ENCODE results near the gene LY6G5C.

Gene LY6G5C

GRCh38 chr6:31691564-31692108, 10.8 kb upstream of the LY6G5C start:
- no peak for DNase-seq (ENCODE audit: low read depth in 2 of 2)

- no peak for DNase-seq (ENCODE audit: low read depth in 2 of 2)
These were observed 10.2 kb upstream of the LY6G5C start for GRCh38 chr6:31691078-31691463.

- no peak for DNase-seq (ENCODE audit: low read depth in 2 of 2)
These were observed 9.6 kb upstream of the LY6G5C start for GRCh38 chr6:31690231-31691077.

GRCh38 chr6:31689249-31690110, 8.6 kb upstream of the LY6G5C start:
- no peak for DNase-seq (ENCODE audit: low read depth in 2 of 2)

GRCh38 chr6:31687860-31688693, 7.2 kb upstream of the LY6G5C start:
- no peak for DNase-seq (ENCODE audit: low read depth in 2 of 2)

- no peak for DNase-seq (ENCODE audit: low read depth in 2 of 2)
These were observed 6.5 kb upstream of the LY6G5C start for GRCh38 chr6:31687321-31687720.

GRCh38 chr6:31686483-31686882, 5.6 kb upstream of the LY6G5C start:
- DNase-seq (ENCODE audit: low read depth in 2 of 2), result no peak

- no peak for DNase-seq (ENCODE audit: low read depth in 2 of 2)
These were observed 2.7 kb upstream of the LY6G5C start for GRCh38 chr6:31683591-31683990.

- DNase-seq (ENCODE audit: low read depth in 2 of 2), result no peak
These were observed 336 bp upstream of the LY6G5C start for GRCh38 chr6:31681135-31681671.

- no peak for DNase-seq (ENCODE audit: low read depth in 2 of 2)
These were observed 2.9 kb downstream of the LY6G5C start for GRCh38 chr6:31677955-31678354.

GRCh38 chr6:31676904-31677303, 4.0 kb downstream of the LY6G5C start:
- no peak for DNase-seq (ENCODE audit: low read depth in 2 of 2)

- no peak for DNase-seq (ENCODE audit: low read depth in 2 of 2)
These were observed 4.5 kb downstream of the LY6G5C start for GRCh38 chr6:31676322-31676903.

GRCh38 chr6:31669676-31670075, 11.2 kb downstream of the LY6G5C start, which contains the start of gene LY6G5B:
Gene LY6G5B (plus strand): TSS chr6:31669976. CDS start chr6:31670951, 975 bp downstream.
- DNase-seq (ENCODE audit: low read depth in 2 of 2), result no peak

GRCh38 chr6:31666337-31666965, 14.4 kb downstream of the LY6G5C start:
- no peak for DNase-seq (ENCODE audit: low read depth in 2 of 2)

GRCh38 chr6:31665501-31666336, 15.1 kb downstream of the LY6G5C start, which contains the start of gene CSNK2B:
Gene CSNK2B (plus strand): TSS chr6:31666080. CDS start chr6:31666832, 752 bp downstream.
- peak; percentile 98 for DNase-seq (ENCODE audit: low read depth in 2 of 2)

GRCh38 chr6:31664790-31665500, 15.9 kb downstream of the LY6G5C start, which contains the start of gene GPANK1:
Gene GPANK1 (minus strand): TSS chr6:31664997. CDS start chr6:31664478, 519 bp downstream.
- DNase-seq (ENCODE audit: low read depth in 2 of 2), result peak; percentile 82 to 87

GRCh38 chr6:31663961-31664789, 16.7 kb downstream of the LY6G5C start:
- no peak for DNase-seq (ENCODE audit: low read depth in 2 of 2)

Measured in stimulated activated CD8-positive, alpha-beta memory T cell treated with anti-CD3 and anti-CD28 coated beads, Interleukin-7, amount 100 ng/mL, for 4 hours (primary cell).